Caki2 (cell line): ENCODE data around the gene PCDHGA4. TPM values are rescaled to one million over a fixed set of nuclear protein-coding genes. Genes with fewer than 3 reads are reported as not detected.
"Not testable (repeated sequence)": the region's sequence is repeated elsewhere in the genome, so short reads cannot be mapped to it uniquely, and the experiment has no call there.

Experiments
- DNase-seq: peaks from one replicate; pipeline ENCODE4 v3.0.0-alpha.2; 2015; ENCODE audit warnings: low read depth
- in situ Hi-C: cut with HindIII; loops from 2 replicates; pipeline ENCODE4 v1.10.0; 2016; ENCODE audit warnings: low sequenced_read_pairs, low pct_unique_long_range_greater_than_20kb, mixed read lengths
- total RNA-seq: library from RNA; depleted of rRNA; stranded (reverse); fragments of >200 nt; shearing (Covaris generic); gene quantifications from 2 replicates; pipeline ENCODE4 v1.2.3, GENCODE V29; 2014; ENCODE audit warnings: low replicate concordance; rRNA removed

Gene PCDHGA4
- total RNA-seq = not detected in 2 replicates

GRCh38 chr5:141354900-141355469, at the start of gene PCDHGA4:
Gene PCDHGA4, plus strand, starts transcription at chr5:141355021. Its CDS starts 87 bp downstream, at chr5:141355108.
- DNase-seq = no peak
- in situ Hi-C loops = no loop called here

GRCh38 chr5:141306630-141307029, 48.2 kb upstream of the PCDHGA4 start:
- in situ Hi-C loops = no loop called here
- no peak for DNase-seq

GRCh38 chr5:141313711-141314110, 41.1 kb upstream of the PCDHGA4 start:
- in situ Hi-C loops = no loop called here

GRCh38 chr5:141316963-141317362, 37.9 kb upstream of the PCDHGA4 start:
- DNase-seq, in situ Hi-C loops: not testable (repeated sequence)

More at GRCh38 chr5:141313711-141314110, 41.1 kb upstream of the PCDHGA4 start:
- no peak for DNase-seq

GRCh38 chr5:141319202-141319601, 35.6 kb upstream of the PCDHGA4 start:
- in situ Hi-C loops = no loop called here
- no peak for DNase-seq

- in situ Hi-C loops = no loop called here
Measured at GRCh38 chr5:141319699-141320098, 35.1 kb upstream of the PCDHGA4 start.

GRCh38 chr5:141320225-141321169, 34.3 kb upstream of the PCDHGA4 start, which contains the start of gene TAF7:
Gene TAF7, minus strand, starts transcription at chr5:141320784. Its CDS starts 740 bp downstream, at chr5:141320044.
- peak; percentile 90 for DNase-seq
- in situ Hi-C loops = no loop called here

More at GRCh38 chr5:141319699-141320098, 35.1 kb upstream of the PCDHGA4 start:
- DNase-seq = no peak

GRCh38 chr5:141322261-141322660, 32.6 kb upstream of the PCDHGA4 start:
- in situ Hi-C loops = no loop called here

GRCh38 chr5:141326088-141326854, 28.6 kb upstream of the PCDHGA4 start:
- DNase-seq = no peak
- in situ Hi-C loops = no loop called here

More at GRCh38 chr5:141322261-141322660, 32.6 kb upstream of the PCDHGA4 start:
- DNase-seq = no peak

GRCh38 chr5:141328231-141328630, 26.6 kb upstream of the PCDHGA4 start:
- DNase-seq = no peak

GRCh38 chr5:141330299-141331080, 24.3 kb upstream of the PCDHGA4 start, which contains the start of gene PCDHGA1:
Gene PCDHGA1, plus strand, starts transcription at chr5:141330514.
- no peak for DNase-seq
- in situ Hi-C loops = no loop called here

More at GRCh38 chr5:141328231-141328630, 26.6 kb upstream of the PCDHGA4 start:
- in situ Hi-C loops = no loop called here

- in situ Hi-C loops, DNase-seq: not testable (repeated sequence)
Measured at GRCh38 chr5:141332571-141332970, 22.2 kb upstream of the PCDHGA4 start.

GRCh38 chr5:141338538-141339306, 16.1 kb upstream of the PCDHGA4 start, which contains the start of gene PCDHGA2:
Gene PCDHGA2, plus strand, starts transcription at chr5:141338760.
- DNase-seq = no peak
- in situ Hi-C loops = no loop called here

GRCh38 chr5:141340781-141341354, 14.0 kb upstream of the PCDHGA4 start:
- DNase-seq, in situ Hi-C loops: not testable (repeated sequence)

GRCh38 chr5:141342773-141343172, 12.0 kb upstream of the PCDHGA4 start:
- DNase-seq = no peak
- in situ Hi-C loops = no loop called here

- in situ Hi-C loops = no loop called here
- DNase-seq = no peak
Measured at GRCh38 chr5:141343242-141343952, 11.4 kb upstream of the PCDHGA4 start, which contains the start of gene PCDHGA3. Gene PCDHGA3, plus strand, starts transcription at chr5:141343829. Its CDS starts 205 bp downstream, at chr5:141344034.
